HepG2 (cell line): ENCODE data around the gene RAD54L2. TPM values are rescaled to one million over a fixed set of nuclear protein-coding genes. Genes with fewer than 3 reads are reported as not detected.

ENCODE experiments used
- ATF5 ChIP-seq: sonication (generic); formaldehyde crosslinking; IDR thresholded peaks from 2 replicates; pipeline ENCODE4 v1.4.0; 2020; ENCODE audit warnings: mild to moderate bottlenecking, low read depth, missing genetic modification reagents
- BCL6 ChIP-seq: IDR thresholded peaks from 2 replicates; pipeline ENCODE4 v1.6.1; 2016; ENCODE audit warnings: missing genetic modification reagents, missing compliant biosample characterization
- CEBPB ChIP-seq: IDR thresholded peaks from 2 replicates; pipeline ENCODE4 v1.6.1; 2011; ENCODE audit warnings: low read depth, low read length, improper control_type of control experiment, borderline replicate concordance
- DPF2 ChIP-seq: sonication (generic); formaldehyde crosslinking; IDR thresholded peaks from 2 replicates; pipeline ENCODE4 v1.4.0; 2020; ENCODE audit warnings: mild to moderate bottlenecking, low read depth, missing genetic modification reagents, borderline replicate concordance
- HOXA7 ChIP-seq: sonication (generic); formaldehyde crosslinking; IDR thresholded peaks from 2 replicates; pipeline ENCODE4 v1.8.1; 2022; ENCODE audit warnings: mild to moderate bottlenecking, missing genetic modification reagents, moderate library complexity
- IKZF4 ChIP-seq: sonication (generic); formaldehyde crosslinking; IDR thresholded peaks from 2 replicates; pipeline ENCODE4 v1.5.1; 2020; ENCODE audit warnings: borderline replicate concordance, mild to moderate bottlenecking, low read depth, missing genetic modification reagents; ENCODE audit errors: not compliant biosample characterization
- KMT2A ChIP-seq: sonication (generic); formaldehyde crosslinking; IDR thresholded peaks from 2 replicates; pipeline ENCODE4 v1.4.0; 2020; ENCODE audit warnings: missing genetic modification reagents
- MAFF ChIP-seq: IDR thresholded peaks from 2 replicates; pipeline ENCODE4 v1.6.1; 2011; ENCODE audit warnings: low read depth, low read length, improper control_type of control experiment
- MED1 ChIP-seq: sonication (generic); formaldehyde crosslinking; IDR thresholded peaks from 2 replicates; pipeline ENCODE4 v1.4.0; 2020; ENCODE audit warnings: missing genetic modification reagents
- PHF5A ChIP-seq: IDR thresholded peaks from one replicate; pipeline ENCODE4 v1.6.1; 2018; ENCODE audit warnings: low read depth, missing genetic modification reagents; ENCODE audit not compliant: unreplicated experiment
- POLR2AphosphoS2 ChIP-seq: IDR thresholded peaks from 2 replicates; pipeline ENCODE4 v1.6.1; 2011; ENCODE audit warnings: low read depth, low read length, improper control_type of control experiment
- SETDB1 ChIP-seq: sonication (generic); formaldehyde crosslinking; IDR thresholded peaks from 2 replicates; pipeline ENCODE4 v1.5.1; 2020; ENCODE audit warnings: missing genetic modification reagents, mild to moderate bottlenecking, borderline replicate concordance
- SOX6 ChIP-seq, 2 experiments: fragments of 450-650 bp in 1 of 2; sonication (generic) in 1 of 2; formaldehyde crosslinking in 1 of 2; IDR thresholded peaks; 2 replicates each; pipeline versions ENCODE4 v1.4.0 to v1.6.1; 2017 to 2020; ENCODE audit warnings: antibody characterized with exemption in 1 of 2, mild to moderate bottlenecking in 1 of 2, missing genetic modification reagents in 1 of 2
- THRA ChIP-seq: sonication (generic); formaldehyde crosslinking; IDR thresholded peaks from 2 replicates; pipeline ENCODE4 v1.4.0; 2020; ENCODE audit warnings: missing genetic modification reagents, borderline replicate concordance
- ZMYM2 ChIP-seq: sonication (generic); formaldehyde crosslinking; IDR thresholded peaks from 2 replicates; pipeline ENCODE4 v1.8.0; 2022; ENCODE audit warnings: mild to moderate bottlenecking, missing genetic modification reagents
- ZNF543 ChIP-seq: sonication (generic); formaldehyde crosslinking; IDR thresholded peaks from 2 replicates; pipeline ENCODE4 v1.4.0; 2020; ENCODE audit warnings: mild to moderate bottlenecking, missing genetic modification reagents
- ZNF713 ChIP-seq: sonication (generic); formaldehyde crosslinking; IDR thresholded peaks from 2 replicates; pipeline ENCODE4 v1.4.0; 2020; ENCODE audit warnings: mild to moderate bottlenecking, missing genetic modification reagents
- ZNF724P ChIP-seq: sonication (generic); formaldehyde crosslinking; IDR thresholded peaks from 2 replicates; pipeline ENCODE4 v1.8.0; 2022; ENCODE audit warnings: missing genetic modification reagents, borderline replicate concordance
- ZNF782 ChIP-seq: sonication (generic); formaldehyde crosslinking; IDR thresholded peaks from 2 replicates; pipeline ENCODE4 v1.4.0; 2020; ENCODE audit warnings: missing genetic modification reagents, mild to moderate bottlenecking, borderline replicate concordance
- ZSCAN31 ChIP-seq: sonication (generic); formaldehyde crosslinking; IDR thresholded peaks from 2 replicates; pipeline ENCODE4 v1.5.0; 2020; ENCODE audit warnings: low read depth, mild to moderate bottlenecking, missing genetic modification reagents
- polyA plus RNA-seq, 8 experiments: library from polyadenylated mRNA; depleted of rRNA in 3 of 8; stranded (reverse) in 7 of 8; unstranded in 1 of 8; fragments of >200 nt; fragmentation: Illumina TruSeq in 4 of 8; extraction: Trizol in 4 of 8; gene quantifications; 2 replicates each; pipeline versions ENCODE4 v1.2.1 to v1.2.3, GENCODE V29; 2011 to 2016; ENCODE audit warnings: low read depth in 4 of 8, missing spikeins in 1 of 8, mixed read lengths in 1 of 8; ENCODE audit not compliant: insufficient read depth in 1 of 8
- total RNA-seq, 5 experiments: library from RNA; depleted of rRNA; stranded (reverse); fragments of >200 nt; fragmentation: Illumina TruSeq; extraction: Trizol; gene quantifications; 2 replicates each; pipeline ENCODE4 v1.2.3, GENCODE V29; 2016; ENCODE audit warnings: low read depth in 1 of 5
- TF ChIP-seq, protein P1 (sequence below): sonication (generic); formaldehyde crosslinking; IDR thresholded peaks from 2 replicates; pipeline ENCODE4 v1.9.0; 2021; ENCODE audit warnings: missing genetic modification reagents, mild to moderate bottlenecking, borderline replicate concordance
- TF ChIP-seq, protein P2 (sequence below): sonication (generic); formaldehyde crosslinking; IDR thresholded peaks from 2 replicates; pipeline ENCODE4 v1.4.0; 2020; ENCODE audit warnings: missing genetic modification reagents

RAD54L2 gene
- total and polyA plus RNA-seq, 2 of the 13 experiments (the other 11 are each of a cell fraction or from before 2014, with no cell fraction given), result 5.5 to 14.8 TPM

GRCh38 chr3:51538459-51539290, at the start of gene RAD54L2 (continued):
- TF ChIP-seq CEBPB (no peak), ZNF713 (CRISPR knock-in tag) (no peak), POLR2AphosphoS2 (no peak), KMT2A (peak; percentile 100), SOX6 (IDR thresholded peaks at IDR 0.05) (no peak), SOX6 (CRISPR knock-in tag; IDR thresholded peaks at IDR 0.05) (peak; percentile 54; the same call in 1 of the 2 replicates), DPF2 (CRISPR knock-in tag) (no peak), ZNF782 (CRISPR knock-in tag) (0 out of 2 replicates have a peak, but pooled peaks have one; percentile 21), SETDB1 (CRISPR knock-in tag) (no peak), HOXA7 (CRISPR knock-in tag) (no peak), PHF5A (peak; percentile 96), ZNF543 (CRISPR knock-in tag) (peak; percentile 86), MAFF (no peak), ZNF724P (0 out of 2 replicates have a peak, but pooled peaks have one; percentile 82), MED1 (peak; percentile 84), IKZF4 (no peak), THRA (CRISPR knock-in tag) (peak; percentile 84; the same call in 1 of the 2 replicates), ZSCAN31 (peak; percentile 88), ATF5 (CRISPR knock-in tag) (no peak), ZMYM2 (CRISPR knock-in tag) (0 out of 2 replicates have a peak, but pooled peaks have one; percentile 27), BCL6 (CRISPR knock-in tag) (peak; percentile 77)
- TF ChIP-seq, protein P1, sequence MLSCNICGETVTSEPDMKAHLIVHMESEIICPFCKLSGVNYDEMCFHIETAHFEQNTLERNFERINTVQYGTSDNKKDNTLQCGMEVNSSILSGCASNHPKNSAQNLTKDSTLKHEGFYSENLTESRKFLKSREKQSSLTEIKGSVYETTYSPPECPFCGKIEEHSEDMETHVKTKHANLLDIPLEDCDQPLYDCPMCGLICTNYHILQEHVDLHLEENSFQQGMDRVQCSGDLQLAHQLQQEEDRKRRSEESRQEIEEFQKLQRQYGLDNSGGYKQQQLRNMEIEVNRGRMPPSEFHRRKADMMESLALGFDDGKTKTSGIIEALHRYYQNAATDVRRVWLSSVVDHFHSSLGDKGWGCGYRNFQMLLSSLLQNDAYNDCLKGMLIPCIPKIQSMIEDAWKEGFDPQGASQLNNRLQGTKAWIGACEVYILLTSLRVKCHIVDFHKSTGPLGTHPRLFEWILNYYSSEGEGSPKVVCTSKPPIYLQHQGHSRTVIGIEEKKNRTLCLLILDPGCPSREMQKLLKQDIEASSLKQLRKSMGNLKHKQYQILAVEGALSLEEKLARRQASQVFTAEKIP, result no peak
- TF ChIP-seq, protein P2, sequence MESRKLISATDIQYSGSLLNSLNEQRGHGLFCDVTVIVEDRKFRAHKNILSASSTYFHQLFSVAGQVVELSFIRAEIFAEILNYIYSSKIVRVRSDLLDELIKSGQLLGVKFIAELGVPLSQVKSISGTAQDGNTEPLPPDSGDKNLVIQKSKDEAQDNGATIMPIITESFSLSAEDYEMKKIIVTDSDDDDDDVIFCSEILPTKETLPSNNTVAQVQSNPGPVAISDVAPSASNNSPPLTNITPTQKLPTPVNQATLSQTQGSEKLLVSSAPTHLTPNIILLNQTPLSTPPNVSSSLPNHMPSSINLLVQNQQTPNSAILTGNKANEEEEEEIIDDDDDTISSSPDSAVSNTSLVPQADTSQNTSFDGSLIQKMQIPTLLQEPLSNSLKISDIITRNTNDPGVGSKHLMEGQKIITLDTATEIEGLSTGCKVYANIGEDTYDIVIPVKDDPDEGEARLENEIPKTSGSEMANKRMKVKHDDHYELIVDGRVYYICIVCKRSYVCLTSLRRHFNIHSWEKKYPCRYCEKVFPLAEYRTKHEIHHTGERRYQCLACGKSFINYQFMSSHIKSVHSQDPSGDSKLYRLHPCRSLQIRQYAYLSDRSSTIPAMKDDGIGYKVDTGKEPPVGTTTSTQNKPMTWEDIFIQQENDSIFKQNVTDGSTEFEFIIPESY (CRISPR knock-in tag), result peak; percentile 84
